Activated CD4-positive, alpha-beta T cell treated with anti-CD3 and anti-CD28 coated beads for 1 hour (primary cell): ENCODE data around the gene TRMT2A.
"Not testable (repeated sequence)": the region's sequence is repeated elsewhere in the genome, so short reads cannot be mapped to it uniquely, and the experiment has no call there.

Experiments
- DNase-seq: peaks from one replicate; pipeline ENCODE4 v3.0.0-alpha.2; 2020

Gene TRMT2A, protein sequence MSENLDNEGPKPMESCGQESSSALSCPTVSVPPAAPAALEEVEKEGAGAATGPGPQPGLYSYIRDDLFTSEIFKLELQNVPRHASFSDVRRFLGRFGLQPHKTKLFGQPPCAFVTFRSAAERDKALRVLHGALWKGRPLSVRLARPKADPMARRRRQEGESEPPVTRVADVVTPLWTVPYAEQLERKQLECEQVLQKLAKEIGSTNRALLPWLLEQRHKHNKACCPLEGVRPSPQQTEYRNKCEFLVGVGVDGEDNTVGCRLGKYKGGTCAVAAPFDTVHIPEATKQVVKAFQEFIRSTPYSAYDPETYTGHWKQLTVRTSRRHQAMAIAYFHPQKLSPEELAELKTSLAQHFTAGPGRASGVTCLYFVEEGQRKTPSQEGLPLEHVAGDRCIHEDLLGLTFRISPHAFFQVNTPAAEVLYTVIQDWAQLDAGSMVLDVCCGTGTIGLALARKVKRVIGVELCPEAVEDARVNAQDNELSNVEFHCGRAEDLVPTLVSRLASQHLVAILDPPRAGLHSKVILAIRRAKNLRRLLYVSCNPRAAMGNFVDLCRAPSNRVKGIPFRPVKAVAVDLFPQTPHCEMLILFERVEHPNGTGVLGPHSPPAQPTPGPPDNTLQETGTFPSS

DNA sequence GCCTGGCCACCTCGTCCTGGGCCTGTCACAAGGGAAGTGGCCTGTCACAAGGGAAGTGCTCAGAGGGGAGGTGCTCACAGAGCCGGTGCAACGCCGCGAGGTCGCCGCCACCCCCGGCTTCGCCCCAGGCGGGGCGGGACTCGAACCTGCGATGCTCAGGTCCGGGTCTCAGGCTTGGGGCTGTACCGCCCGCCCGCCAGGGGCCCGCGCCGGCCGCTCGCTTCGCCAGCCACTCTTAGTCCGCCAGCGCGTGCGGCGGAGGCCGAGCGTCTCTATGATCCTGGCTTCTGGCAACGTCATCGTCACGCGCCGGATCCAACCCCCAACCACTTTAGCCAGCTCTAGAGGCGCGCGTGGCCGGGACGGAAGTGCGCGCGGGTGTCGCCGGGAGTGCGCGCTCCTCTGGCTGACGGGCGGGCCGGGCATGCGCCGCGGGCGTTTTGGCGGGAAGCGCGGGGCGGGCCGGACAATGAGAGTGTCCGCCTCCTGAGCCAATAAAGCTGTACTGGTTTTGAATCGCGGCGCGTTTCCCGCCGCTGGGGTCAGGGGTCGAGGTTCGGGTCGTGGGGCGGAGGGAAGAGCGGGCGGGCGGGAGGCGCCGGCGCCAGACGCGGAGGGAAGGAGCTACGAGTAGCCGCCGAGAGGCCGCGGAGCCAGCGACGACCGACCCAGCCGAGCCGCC, at the start of gene TRMT2A:
Gene TRMT2A (minus strand): TSS at position 276 of the 682 bp plus-strand sequence. CDS start 320 bp downstream, outside the sequence.
- DNase-seq, result peak; percentile 97

DNA sequence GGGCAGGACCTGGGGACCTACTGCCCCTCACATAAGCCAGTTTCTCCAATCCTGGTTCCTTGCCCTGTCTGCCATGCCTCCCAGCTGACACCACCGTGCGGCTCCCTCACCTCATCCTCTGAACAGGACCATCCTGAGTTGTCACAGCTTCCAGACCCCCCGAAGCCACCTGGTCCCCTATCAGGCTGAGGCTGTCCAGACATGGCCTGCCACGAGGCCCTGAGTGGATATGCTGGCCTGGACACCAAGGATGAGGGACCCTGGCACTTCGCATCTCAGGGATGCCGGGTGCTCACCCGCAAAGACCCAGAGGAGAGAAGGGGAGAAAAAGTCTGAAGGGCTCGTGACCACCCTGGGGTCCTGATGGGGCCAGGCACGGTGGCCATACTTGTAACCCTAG, 49.7 kb upstream of the TRMT2A start:
- no peak for DNase-seq

DNA sequence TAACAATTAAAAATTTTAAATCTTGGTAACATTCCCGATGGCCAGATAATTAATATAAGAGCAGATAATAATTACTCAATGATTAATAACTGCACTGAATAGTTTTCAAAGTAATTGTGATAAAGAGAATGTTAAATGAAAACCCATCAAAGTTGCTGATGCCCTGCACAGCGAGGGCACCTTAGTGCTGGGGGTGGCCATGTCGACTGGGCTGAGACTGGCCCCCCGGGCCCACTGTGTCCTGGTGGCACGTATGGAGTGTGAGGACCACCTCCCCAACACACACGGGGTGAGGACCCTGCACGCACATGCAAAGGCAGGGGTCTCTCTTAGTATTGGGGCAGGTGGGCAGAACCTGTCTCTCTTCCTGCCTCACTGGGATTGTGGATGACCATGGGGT, 48.9 kb upstream of the TRMT2A start:
- no peak for DNase-seq

DNA sequence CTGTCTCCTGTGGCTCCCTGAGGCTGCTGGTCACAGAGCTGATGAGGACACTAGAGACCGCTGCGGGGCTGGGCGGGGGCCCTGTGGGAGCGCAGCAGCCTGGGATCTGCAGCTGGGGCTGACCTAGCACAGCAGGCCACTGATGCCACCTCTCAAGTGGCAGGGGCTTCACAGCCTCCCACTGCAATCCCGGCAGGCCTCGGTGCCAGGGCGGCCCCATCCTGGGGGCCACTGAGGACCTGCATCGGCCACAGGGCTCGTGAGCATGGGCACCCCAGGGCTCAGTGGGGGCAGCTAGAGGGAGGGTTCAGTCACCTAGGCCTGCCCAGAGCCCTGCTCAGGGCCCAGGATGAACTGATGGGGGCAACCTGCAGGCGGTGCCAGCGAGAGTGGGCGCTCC, 48.4 kb upstream of the TRMT2A start:
- no peak for DNase-seq

DNA sequence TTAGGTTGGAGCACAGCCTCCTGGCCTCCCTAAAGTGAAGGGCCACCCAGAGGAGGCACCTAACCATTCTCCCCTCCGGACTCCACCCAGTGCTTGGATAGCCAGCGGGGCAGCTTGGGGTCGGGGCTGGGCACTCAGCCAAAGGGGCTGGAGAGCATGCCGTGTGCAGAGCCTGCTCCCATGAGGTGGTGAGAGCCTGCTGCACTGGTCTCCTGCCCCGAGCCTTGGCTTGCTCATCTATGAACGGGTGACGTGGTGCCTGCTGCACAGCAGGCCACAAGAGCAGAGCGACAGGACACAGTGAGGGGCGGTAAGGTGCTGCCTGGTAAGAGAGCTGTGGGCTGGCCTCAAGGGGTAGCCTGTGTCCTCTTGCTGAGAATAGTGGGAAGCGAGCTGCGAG, 47.8 kb upstream of the TRMT2A start:
- DNase-seq, result no peak

DNA sequence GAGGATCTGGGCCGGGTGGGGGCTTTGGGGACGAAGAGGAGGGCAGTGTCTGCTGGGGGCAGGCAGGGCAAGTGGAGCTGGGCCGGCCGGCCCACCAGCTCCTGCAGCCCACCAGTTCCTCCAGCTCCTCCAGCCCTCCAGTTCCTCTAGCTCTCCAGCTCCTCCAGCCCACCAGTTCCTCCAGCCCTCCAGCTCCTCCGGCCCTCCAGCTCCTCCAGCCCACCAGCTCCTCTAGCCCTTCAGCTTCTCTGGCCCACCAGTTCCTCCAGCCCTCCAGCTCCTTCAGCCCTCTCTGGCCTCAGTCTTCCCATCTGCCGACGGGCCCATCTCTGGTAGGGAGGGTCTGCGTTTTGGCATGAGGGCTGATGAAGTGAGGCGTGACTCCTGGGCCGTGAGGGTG, 43.0 kb upstream of the TRMT2A start:
- no peak for DNase-seq

DNA sequence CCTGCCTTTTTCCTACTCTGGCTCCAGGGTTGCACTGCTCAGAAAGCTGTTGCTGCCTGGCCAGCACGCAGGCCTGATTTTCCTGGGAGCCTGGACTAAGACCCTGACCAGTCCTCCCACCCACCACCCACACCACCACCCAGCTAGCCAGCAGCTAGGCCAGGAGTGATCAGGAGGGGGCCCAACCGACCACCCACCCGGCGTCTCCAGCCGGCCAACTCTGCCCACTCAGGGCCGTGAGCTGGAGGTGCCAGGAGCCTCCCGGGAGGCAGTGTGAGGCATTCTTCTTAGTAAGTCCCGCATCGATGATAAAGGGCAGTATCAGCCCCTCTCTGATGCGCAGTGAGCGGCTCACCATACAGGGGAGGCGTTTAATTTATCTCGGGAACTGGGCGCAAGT, 42.5 kb upstream of the TRMT2A start:
- DNase-seq, result not testable (repeated sequence)

DNA sequence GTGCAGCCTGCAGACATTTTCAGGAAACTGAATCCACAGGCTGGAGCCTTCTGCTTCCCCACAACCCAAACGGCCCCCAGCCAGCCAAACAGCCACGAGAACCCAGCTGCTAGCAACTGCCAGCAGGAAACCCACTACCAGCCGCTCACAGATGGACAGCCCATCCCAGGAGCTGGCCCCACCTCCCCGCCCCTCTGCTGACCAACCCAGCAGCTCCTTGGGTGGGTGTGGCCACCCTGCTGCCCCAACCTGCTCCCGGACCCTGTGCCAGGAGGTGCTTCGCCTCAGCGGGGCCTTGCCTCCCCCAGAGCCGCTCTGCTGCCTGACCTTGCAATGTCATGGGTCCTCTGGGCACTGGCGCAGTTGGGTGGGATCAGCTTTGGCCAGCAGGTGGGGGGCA, 42.0 kb upstream of the TRMT2A start:
- DNase-seq, result no peak

DNA sequence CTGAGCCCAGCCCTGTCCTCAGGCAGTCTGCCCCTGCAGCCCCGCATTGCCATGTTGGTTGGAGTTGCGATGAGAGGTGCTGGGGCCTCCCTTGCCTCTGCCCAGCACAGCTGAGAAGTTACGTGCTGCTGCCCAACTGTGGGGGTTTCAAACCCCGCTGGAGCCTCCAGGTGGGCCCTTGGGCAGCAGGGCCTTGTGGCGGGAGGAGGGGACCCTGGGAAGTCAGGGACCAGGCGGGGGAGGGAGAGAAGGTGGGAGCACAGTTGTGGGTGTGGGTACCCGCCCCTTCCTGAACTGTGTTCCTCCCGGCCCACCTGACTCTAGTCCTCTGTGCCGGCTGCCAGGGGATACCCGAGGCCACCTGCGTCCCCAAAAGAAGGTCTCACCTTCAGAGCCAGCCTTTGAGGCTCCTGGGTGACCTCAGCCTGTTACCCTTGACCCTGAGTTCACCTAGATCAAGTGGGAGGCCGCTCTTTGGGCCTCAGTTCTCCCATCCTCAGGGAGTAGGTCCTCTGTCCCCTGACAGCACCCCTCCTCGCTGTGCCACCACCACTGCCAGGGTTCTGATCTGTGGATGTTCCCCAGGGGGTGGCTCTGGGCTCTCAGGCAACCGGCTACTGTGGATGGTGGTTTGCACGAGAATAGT, 41.5 kb upstream of the TRMT2A start:
- no peak for DNase-seq

DNA sequence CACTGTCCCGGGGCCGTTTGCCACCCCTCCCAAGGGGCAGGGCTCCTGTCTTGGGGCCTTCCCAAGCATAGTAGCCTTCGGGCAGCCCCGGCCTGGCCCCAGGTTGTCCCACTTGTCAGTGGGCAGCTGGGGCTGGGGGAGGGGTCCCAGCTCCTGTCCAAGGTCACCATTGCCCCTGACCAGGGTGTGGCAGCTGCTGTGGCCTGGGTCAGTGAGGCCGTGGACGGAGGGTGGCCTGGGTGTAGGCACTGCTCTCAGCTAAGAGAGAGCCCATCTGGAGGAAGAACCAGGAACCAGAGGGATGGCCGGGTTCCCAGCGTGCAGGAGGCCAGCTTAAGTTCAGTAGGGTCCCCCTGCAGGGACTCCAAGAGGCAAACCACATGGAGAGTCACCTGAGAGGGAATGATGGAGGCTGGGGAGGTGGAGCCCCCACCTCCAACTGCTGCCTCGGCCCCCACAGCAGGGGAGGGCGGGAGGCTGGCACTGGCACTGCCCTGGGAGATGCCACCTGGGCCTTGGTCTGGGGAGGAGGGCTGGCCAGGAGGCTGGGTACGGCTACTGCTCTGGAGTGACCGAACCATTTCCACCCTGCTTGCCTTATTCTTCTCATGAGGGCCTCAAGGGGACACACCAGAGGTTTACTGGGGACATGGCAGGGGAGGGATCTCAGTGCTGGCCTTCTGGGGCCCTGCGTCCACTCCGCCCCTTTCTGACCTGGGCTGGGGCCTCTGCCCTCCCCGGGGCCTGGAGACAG, 40.6 kb upstream of the TRMT2A start:
- DNase-seq, result no peak

DNA sequence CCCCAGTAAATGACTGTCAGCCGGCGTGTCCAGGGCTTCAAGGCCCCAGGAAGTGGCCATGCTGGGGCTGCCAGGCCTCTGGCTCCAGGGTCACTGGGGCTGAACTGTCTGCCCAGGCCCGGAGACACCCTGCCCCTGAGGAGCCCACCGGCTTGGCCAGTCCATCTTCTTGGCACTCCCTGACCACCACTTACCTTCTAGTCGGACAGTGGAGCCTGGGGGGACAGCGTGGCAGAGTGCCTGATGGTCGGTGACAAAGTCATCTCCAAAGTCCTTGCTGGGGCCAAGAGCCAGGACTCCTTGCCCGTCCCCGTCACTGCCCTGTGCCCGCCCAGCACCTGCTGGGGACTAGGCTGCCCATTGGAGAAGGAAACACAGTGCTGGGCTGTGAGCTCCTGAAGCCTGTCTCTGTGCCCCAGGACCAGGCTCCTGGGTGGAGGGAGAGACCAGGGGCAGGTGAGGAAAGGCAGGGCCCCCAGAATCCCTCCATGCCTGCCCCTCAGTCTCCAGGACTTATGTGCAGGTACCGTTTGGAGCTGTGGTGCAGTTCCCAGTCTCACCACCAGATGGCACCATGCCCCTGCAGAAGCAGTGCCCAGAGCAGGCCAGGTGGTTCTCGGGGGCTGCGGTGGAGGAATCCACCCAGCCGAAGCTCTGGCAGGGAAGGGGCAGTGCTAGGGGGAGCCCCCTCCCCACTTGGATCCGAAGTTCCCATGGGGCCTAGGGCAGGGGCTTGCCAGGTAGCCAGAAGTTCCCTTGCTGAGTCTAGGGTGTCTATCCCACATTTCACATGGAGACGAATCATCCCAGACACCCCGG, 39.8 kb upstream of the TRMT2A start:
- peak; percentile 84 for DNase-seq

DNA sequence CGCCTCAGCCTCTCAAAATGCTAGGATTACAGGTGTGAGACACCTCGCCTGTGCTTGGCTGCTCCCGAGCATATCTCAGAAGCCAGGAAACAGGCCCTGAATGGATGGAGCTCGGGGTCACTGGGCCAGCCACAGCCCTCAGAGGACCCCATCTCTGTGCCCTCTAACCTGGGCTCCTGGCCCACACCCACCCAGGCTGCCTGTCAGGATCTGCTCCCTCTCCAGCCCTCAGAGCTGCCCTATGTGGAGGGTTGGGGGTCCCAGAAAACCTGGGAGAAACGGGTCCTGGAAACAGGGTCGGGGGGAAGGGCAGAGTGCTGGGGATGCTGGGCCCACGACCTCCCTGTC, 39.0 kb upstream of the TRMT2A start:
- no peak for DNase-seq

DNA sequence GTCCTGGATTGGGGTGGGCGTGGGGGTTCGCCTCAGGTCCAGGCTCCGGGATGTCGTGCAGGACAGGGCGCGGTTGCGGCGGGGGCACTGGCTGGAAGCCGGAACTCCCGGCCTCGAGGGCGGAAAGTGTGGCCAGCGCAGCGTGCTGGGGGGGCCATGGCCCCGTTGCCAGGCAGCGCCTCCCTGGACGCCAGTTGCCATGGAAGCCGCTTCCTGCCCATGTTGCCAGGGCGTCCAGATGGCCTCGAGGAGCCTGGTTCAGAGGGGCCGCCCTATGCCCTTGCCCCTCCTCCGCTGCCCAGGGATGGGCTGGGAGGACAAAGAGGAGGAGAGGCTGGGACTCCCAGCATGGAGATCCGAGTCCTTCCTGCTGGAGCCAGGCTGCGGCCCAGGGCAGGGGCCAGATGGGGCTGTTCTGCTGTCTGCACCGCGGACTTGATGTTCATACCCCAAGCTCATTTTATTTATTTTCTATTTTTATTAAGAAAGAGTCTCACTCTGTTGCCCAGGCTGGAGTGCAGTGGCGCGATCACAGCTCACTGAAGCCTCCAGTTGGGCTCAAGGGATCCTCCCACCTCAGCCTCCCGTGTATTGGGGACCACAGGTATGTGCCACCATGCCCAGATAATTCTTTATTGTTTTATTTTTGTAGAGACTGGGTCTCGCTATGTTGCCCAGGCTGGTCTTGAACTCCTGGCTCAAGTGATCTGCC, 38.5 kb upstream of the TRMT2A start:
- DNase-seq, result no peak

DNA sequence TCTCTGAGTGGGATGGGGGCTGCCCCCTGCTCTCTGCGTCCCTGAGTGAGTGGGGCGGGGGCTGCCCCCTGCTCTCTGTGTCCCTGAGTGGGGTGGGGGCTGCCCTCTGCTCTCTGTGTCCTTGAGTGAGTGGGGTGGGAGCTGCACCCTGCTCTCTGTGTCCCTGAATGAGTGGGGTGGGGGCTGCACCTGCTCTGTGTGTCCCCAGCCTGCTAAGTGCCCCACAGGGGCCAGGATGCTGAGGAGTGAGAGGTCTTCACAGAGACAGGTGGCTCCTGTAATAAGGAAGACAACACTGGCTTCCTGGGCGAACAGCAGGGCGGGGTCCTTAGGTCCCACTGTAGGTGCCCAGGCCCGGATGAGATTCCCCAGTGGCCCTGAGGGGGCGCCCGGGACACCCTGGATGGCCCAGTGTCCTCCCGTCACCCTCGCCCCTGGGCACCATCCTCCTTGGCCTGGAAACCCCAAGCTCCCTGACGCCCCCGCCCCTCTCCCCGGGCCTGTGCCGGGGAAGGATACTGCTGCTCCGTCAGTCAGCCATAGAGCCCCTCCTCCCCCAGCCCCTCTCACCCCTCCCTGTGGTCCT, 37.7 kb upstream of the TRMT2A start:
- no peak for DNase-seq

DNA sequence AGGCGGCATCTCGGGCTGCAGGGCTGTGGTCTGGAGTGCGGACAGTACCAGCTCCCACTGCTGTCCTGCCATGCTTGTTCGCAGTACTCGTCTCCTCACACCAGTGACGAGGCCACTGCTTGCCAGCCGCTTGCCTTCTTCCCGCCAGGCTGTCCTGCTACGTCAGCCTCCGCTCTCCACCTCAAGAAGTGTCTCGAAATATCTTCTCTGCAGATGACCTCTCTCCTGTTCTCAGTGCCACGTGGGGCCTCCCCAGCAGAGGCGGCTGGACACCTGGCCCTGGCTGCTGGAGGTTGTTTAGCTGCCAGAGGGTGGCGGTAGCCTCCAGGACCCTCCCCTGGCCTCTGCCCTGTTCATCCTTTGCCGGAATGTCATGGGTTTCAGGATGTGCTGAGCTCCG, 36.9 kb upstream of the TRMT2A start:
- DNase-seq, result no peak

DNA sequence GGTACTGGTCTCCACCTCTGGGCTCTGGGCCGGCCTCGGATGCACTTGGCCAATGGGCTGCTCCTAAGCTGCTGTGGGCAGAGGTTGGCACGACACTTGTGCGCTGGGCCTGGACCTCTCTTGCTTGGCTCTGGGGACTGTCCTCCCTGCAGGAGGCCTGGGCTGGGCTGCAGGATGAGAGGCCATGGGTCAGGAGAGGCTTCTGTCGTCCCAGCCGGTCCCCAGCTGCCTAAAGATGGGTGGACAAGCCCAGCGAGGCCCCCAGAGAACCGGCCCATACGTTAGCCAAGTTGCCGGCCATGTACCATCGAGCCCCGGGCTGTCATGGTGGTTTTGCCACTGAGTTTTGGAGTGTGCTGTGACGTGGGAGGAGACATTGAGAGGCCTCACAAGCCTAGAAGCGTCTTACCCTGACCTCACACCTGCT, 35.5 kb upstream of the TRMT2A start:
- DNase-seq, result no peak

DNA sequence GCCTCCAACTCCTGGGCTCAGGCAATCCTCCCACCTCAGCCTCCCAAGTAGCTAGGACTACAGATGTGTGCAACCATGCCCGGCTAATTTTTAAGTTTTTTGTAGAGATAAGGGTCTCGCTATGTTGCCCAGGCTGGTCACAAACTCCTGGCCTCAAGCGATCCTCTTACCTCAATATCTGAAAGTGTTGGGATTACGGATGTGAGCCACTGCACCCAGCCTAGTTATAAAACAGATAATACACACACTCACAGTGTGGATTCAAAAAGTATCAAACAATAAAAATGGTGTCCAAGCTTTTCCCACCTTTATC, 34.2 kb upstream of the TRMT2A start:
- DNase-seq, result no peak

DNA sequence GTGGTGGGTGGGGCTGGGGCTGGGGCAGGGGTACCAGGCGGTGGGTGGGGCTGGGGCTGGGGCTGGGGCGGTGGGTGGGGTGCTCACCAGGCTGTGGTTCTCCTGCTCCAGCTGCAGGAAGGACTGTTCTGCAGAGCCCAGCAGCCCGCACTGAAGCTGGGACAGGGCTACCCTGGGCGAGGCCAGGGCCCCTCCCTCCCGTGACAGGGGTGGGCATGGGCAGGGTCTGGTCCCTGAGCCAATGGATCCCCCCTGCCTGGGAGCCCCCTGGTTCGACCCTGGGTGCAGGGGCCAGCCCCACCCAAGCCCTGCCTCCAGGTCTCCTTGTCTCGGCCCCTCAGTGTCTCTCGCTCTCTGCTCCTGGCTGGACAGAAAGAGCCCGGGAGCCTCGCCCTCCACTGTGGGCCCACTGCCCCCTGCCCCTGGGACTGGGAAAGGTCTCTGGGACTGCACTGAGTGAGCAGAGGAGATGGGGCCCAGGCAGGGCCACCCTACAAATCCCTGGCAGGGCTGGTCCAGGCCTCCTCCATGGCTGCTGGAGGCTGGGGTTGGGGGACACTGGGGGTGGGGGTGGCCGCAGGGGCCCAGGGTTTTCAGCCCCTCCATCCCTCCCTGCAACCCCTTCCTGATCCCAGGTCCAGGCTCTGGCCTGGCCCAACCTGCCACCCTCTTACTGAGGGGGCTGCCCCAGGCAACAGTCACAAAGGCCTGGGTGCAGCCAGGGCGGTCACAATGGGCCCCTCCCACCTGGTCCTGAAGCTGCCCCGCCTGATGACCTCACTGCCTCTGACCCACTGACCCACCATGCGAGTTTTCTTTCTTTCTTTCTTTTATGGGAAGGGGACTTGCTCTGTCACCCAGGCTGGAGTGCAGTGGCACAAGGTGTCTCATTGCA, 33.6 kb upstream of the TRMT2A start, which contains the start of gene CCDC188:
Gene CCDC188 (minus strand): TSS at position 675 of the 895 bp plus-strand sequence. CDS start 69 bp downstream, at position 606.
- DNase-seq, result no peak
